GM12801 (cell line): ENCODE measurements around the gene TMEM145.

Experiments used
- TF ChIP-seq, protein P1 (sequence below): IDR thresholded peaks from one replicate; pipeline ENCODE4 v1.5.1; 2011; ENCODE audit warnings: control low read depth; ENCODE audit not compliant: insufficient read length; ENCODE audit errors: extremely low read depth

Gene TMEM145

DNA sequence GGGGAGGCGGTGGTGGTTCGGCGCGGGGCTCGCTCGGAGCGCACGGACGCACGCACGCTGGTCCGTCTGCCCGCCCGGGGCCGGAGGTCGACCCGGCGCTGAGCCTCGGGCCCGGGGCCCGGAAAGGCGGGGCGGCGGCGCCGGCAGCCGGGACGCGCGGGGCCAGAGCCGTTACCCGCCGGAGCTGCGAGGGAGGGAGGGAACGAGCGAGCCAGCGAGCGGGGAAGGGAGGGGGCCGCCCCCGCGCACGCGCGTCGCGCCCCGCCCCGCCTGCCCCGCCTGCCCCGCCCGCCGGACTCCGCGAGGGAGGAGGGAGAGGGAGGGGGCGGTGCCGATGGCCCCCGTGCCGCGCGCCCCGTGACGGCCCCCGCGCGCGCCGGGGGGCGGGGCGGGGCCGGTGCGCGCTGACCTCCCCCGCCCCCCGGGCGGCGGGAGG lies 29.0 kb upstream of the TMEM145 start:
- TF ChIP-seq, protein P1, sequence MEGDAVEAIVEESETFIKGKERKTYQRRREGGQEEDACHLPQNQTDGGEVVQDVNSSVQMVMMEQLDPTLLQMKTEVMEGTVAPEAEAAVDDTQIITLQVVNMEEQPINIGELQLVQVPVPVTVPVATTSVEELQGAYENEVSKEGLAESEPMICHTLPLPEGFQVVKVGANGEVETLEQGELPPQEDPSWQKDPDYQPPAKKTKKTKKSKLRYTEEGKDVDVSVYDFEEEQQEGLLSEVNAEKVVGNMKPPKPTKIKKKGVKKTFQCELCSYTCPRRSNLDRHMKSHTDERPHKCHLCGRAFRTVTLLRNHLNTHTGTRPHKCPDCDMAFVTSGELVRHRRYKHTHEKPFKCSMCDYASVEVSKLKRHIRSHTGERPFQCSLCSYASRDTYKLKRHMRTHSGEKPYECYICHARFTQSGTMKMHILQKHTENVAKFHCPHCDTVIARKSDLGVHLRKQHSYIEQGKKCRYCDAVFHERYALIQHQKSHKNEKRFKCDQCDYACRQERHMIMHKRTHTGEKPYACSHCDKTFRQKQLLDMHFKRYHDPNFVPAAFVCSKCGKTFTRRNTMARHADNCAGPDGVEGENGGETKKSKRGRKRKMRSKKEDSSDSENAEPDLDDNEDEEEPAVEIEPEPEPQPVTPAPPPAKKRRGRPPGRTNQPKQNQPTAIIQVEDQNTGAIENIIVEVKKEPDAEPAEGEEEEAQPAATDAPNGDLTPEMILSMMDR: no peak

DNA sequence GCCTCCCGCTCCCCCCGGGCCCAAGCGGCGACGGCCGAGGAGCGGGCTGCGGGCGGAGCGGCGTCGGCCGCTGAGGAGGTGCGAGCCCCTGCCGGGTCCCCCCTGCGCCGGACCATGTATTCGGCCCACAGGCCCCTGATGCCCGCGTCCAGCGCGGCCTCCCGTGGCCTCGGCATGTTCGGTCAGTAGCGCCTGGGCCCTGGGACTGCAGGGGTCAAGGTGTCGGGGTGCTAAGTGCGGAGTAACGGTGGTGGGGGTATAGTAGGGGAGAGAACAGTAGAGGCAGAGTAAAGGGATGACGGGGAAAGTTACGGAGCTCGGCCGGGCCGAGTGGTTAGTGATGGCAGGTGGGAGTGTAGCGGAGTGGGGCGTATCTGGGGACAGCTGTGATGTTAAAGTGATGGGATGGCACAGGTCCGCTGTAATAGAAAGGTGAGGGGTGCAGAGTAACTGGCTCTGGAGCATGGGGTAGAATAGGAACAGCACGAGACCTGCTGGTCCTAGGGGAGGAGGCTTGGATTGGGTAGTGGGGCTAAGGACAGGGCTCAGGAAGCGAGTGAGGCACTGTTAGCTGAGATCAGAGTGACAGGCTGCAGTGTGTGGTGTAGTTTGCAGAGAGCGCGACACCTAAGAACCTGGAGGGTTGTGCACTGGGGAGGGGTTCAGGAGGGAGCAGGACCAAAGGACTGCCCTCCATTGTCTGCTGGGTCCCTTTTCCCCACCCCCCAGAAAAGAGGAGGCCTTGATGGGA lies 28.3 kb upstream of the TMEM145 start:
- TF ChIP-seq, protein P1: no peak

DNA sequence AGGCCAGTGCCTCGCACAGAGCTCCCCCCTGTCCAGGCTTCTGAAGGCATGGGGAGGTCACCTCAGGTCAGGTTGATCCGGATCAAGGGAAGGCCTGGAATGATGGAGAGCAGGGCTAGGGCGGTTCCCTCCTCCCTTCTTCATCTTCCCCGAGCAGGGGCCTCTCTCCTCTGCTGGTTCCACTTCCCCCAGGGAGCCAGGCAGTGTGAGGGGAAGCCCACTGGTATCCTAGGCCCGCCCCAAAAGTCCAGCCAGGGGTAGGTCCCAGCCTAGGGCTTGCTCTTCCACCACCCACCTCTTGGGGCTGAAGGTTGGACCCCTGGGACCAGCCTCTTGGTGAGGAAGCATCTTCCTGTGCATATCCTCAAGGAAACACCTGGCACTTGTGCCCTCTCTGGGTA lies 27.6 kb upstream of the TMEM145 start:
- TF ChIP-seq, protein P1: no peak

DNA sequence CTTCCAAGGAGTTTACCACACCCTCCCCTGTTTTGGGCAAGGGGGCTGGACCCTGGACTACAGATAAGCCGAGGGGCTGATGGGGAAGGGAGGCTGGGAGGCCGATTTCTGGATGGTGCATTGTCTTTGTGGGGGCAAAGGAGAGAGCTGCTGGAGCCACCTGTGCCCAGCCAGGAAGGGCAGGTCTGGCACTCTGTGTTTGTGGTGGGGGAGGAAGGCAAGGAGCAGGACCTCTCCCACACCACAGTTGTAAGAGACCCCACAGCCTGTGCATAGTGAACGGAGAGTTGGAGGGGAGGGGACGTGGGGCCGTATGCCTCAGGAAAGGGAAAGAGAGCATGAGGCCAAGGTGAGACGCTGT lies 27.1 kb upstream of the TMEM145 start:
- TF ChIP-seq, protein P1: no peak

DNA sequence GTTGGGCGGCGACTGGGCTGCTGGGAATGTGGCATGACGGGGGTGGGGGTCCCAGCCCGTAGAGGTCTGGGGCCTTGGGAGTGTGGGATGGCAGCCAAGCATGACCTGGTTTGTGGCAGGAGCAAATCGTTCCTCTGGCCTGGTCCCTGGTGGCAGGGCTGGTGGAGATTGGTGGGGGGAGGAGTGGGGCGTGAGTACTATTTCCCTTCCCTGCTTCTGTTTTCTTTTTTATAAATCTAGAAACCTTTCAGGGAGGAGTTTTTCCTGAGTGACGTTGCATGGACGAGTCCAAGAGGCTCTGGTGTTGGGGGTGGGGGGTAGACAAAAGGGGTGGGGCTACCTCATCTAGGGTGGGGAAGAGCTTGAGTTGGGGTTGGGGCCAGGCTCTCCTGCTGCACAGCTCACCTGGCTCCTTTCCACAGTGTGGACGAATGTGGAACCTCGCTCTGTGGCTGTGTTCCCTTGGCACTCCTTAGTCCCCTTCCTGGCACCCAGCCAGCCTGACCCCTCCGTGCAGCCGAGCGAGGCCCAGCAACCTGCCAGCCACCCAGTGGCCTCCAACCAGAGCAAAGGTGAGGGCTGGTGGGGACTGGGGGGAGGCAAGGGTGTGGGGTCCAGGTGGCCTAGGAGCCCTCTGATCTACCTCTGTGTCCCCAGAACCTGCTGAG lies 26.6 kb upstream of the TMEM145 start:
- TF ChIP-seq, protein P1: no peak

DNA sequence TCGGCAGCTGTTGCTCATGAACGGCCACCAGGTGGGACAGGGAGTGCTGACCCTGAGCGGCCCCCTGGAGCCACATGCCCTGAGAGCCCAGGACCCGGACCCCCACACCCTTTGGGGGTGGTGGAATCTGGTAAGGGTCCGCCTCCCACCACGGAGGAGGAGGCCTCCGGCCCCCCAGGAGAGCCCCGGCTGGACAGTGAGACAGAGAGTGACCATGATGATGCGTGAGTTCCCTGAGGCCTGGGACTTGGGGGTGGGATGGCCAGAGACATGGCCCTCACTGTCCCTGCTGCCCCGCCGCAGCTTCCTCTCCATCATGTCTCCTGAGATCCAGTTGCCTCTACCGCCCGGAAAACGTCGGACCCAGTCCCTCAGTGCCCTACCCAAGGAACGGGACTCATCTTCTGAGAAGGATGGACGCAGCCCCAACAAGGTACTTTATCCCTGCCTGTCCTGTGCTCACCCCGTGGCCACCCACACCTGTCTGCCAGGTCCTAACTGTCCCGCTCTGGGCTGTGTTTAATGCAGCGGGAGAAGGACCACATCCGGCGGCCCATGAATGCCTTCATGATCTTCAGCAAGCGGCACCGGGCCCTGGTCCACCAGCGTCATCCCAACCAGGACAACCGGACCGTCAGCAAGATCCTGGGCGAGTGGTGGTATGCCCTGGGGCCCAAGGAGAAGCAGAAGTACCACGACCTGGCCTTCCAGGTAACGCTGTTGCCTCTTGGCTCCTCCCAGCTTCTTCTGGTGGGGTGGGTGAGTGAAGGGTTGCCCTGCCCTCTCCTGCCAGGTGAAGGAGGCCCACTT lies 25.9 kb upstream of the TMEM145 start:
- TF ChIP-seq, protein P1: no peak

DNA sequence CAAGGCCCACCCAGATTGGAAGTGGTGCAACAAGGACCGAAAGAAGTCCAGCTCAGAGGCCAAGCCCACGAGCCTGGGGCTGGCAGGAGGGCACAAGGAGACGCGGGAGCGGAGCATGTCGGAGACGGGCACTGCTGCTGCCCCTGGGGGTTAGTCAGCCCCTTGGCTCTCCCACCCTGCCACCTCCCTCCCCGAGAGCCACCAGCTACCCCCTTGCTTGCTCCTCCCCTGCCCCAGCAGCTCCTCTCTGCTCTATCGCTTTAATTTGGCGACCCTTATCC lies 25.3 kb upstream of the TMEM145 start:
- TF ChIP-seq, protein P1: no peak
